ENCODE measurements around the gene MORN2.

MORN2 gene

DNA sequence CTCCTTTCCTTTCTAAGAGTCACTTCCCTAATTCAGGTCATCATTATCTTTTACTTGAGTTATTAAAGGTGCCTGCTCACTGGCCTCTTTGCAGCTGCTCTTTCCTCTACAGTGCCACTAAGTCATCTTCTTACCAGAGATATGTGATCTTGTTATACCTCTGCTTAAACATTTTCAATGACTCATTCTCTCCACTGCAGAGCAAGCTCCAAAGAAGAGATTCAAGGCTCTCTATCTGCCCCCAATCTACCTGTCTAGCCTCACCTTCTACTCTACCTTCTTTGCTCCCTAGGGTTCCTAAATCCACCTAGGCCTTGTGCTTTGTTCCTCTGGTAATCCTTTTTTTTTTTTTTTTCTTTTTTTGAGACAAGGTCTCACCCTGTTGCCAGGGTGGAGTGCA lies 17.0 kb downstream of the MORN2 start:
- no peak for DNase-seq (ENCODE audit: low spot score)

DNA sequence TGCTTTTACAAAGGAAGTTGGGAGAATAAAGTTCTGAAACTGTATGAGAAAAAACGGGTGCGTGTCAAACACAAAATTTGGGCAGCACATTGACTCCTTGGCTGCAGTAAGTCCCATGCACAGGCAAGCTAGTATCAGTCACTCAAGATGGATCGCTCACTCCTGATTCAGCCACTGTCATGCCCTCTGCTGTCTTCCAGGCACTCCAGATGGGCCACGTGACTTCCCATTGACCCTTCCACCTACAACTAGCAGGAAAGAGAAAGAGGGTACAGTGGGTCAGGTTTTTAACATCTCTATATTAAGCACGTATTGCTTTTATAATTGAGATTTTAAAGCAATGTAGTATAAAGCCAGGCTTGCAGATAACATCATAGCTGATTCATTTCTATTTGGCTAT lies 22.5 kb downstream of the MORN2 start:
- DNase-seq (ENCODE audit: low spot score): no peak

DNA sequence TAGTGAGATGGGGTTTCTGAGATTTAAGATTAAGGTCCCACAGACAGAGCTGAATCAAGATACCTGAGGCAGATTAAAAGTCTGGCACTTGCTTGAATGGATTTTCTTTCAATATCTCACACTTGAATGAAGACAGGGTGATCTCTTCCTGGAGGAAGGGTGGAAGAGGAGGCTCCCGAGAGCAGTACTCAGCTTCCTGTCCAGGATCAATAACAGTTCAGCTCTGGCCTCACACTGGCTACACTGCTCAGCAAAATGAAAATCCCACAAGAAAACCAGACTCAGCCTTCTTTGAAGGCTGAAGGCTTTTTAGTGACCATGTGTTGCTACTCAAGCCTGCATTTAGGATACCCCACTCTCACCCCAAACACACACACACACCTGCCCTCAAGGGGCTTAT lies 24.9 kb downstream of the MORN2 start:
- DNase-seq (ENCODE audit: low spot score): no peak

DNA sequence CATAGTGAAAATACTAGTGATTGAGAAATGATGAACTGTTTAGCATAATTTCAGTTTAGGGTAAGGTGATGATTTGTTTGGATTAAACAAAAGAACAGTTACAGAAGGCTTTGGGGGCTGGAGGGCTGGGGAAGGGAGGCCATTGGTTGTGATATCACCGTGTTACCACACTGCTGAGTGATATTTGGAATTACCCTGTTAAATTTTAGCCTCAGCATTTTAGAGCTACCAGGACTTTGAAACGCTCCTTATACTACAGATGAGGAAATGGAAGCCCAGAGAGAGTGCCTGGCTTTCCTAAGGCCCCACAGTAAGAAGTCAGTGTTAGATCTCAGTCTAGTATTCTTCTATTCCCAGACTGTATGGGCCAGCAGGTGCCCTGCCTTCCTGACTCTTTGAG lies 29.5 kb downstream of the MORN2 start:
- DNase-seq (ENCODE audit: low spot score): no peak

DNA sequence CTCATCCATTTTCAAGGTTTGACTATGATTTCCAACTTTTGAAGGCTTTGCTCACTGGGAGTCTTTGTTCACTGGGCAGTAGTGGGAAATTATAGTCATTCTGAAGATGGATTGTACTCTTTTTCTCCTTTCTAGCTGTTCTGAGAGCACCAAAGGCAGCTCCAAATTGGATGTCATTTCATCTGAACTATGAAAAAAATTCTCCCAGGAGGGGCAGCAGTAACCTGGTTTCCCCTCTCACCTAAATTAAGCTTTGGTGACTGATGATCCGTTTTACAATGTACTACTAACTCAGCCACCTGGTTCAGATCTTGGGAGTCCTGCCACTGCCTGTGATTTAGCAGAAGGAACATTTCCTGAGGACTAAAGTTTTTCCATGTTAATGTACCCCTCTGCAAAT lies 31.5 kb downstream of the MORN2 start:
- no peak for DNase-seq (ENCODE audit: low spot score)

DNA sequence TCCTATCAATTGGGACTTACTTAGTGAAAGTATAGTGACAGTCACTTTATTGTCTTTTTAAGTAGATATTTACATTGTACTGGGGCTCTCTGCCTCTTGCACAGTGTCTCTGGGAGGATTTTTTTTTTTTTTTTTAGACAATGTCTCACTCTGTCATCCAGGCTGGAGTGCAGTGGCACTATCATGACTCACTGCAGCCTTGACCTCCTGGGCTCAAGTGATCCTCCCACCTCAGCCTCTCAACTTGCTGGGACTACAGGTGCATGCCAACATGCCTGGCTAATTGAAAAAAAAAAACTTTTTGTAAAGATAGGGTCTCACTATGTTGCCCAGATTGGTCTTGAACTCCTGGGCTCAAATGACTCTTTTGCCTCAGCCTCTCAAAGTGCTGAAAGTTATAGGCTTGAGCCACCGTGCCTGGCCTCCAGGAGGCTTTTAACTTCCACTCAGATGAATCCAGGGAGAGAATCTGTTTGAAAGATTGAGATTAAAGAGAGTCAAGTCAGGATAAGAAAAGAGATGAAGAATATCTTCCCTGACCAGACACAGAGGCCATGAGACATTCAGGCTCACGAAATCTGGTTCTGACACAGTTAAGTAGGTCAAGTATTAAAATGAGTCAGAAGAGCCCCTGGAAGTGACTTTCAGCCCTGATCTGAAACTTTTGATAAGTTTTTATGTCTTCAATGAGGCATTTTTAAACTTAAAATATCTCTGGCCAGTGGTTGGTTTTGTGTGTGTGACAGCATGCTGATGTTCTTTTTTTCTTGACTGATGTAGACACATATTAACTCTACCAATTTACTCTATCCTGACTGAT lies 32.2 kb downstream of the MORN2 start:
- DNase-seq (ENCODE audit: low spot score): no peak

DNA sequence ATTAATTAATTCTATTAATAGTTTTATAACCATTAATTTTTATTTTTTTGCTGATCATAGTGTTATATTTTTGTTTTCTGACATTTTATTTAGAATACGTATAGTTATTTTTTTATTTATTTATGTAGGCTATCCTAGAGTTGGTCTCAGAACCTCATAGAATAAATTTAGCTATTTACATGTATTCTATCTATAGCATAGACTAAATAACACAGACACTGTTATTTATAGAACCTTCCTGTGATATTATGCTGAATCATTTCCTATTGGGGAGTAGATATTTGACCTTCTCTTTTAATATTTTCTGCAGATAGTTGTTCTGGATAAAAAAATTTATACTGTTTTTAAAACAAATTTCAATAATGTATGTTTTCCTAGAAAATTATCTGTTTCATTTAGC lies 34.1 kb downstream of the MORN2 start:
- DNase-seq (ENCODE audit: low spot score): no peak

DNA sequence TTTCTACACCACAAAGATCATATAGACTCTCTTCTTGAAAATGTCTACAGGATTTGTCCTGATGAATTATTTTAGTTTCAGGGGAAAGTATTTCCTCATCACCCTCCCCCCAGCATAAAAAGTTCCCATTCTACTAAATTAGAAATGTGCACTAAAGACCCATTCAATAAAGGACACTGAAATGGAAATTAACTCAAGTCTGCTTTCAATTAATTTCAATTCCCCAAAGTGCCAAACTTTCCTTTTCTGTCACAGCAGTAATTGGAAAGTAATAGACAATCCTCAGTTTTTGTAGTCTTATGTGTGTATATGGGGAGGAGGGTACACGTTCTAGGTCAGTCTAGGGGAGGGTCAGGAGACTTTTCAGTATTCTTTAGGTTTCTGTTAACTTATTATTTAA lies 35.4 kb downstream of the MORN2 start:
- no peak for DNase-seq (ENCODE audit: low spot score)

DNA sequence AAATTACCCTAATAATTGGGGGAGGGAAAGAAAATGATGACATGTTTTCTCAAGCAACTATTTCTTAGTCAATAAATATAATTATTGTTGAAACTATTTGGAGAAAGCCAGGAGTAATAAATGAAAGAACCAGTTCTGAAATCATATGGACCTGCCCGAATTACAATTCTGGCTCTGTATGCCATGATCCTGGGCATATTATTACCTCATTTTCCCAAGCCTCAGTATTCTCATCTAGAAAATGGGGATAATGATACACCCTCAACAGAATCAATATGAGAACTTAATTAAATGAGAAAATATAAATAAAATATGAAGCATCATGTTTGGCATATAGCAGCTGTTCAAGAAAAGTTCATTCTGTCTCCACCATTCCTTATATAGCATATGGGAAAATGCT lies 36.8 kb downstream of the MORN2 start:
- no peak for DNase-seq (ENCODE audit: low spot score)

DNA sequence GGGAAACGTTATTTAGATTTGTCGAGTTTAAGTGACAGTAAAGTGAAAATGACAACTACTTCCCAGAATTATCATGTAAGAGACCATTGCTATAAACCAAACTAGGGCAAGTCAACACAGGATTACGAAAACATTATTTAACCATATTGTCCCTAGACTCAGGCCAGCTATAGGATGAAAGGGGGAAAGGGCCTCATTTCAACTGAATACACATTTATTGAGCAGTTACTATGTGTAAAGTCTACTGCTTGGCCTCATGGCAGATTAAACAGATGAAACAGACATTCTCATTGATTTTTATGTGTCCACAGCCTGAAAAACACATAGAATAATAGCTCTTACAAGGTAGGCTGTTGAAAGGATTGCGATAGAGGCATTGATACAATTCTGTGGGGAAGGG lies 46.6 kb downstream of the MORN2 start:
- no peak for DNase-seq (ENCODE audit: low spot score)

DNA sequence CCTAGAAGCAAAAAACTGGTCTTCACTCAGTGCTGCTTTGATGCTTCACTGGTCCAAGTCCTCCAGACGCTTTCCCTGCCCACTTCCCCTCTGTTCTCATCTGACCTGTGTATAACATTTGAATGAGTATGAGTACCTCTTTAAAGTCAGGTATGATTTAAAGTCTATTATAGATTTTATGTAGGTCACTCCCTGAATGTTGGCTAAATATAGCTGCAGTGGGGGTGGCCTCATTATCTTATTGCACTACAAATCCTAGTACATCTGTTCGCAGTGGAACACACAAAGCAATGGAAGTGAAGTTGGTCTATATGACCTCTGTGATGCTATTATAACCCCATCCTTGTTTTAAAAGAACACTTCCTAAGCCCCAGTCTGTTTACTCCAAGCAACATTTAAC lies 47.1 kb downstream of the MORN2 start:
- no peak for DNase-seq (ENCODE audit: low spot score)

DNA sequence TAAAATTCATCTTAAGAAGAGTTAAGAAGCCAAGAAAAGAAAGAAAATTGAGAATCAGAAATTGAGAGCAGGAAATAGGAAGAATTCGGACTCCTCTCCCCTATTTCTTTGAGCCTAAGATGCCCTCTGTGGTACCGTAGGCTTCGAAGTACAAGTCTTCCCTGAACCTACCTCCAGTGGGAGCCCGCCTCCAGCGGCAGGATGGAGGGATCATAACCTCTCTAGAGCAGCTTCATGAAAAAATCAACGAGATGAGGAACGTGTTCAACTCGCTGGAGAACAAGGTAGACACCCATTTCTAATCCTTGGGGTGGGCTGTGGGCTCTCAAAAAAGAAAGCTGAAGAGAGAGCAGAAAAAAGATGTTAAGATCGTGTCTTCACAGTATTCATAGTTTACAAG lies 50.2 kb downstream of the MORN2 start:
- DNase-seq (ENCODE audit: low spot score): no peak

DNA sequence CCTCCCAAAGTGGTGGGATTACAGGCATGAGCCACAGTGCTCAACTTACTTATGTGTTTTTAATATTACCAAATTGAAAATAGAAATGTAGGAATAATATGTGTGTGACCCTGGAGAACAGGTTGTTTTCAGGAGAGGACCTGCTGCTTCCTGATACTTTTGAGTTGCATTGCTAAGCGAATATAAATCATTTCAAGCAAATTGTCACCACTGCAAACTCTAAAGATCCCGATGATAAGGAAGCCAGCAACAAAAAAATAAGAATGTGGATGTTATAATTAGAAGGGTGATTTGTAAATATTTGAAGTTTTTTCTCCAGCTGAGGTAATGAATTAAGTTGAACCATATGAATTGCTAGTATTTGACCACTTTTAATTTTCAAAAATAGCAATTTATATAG lies 54.8 kb downstream of the MORN2 start:
- DNase-seq (ENCODE audit: low spot score): no peak

Measured in iPS-NIHi11 (cell line).